Measurements from ENCODE around the gene ESRRB.

Gene ESRRB

GRCh38 chr14:76352639-76353281, 23.2 kb upstream of the ESRRB start:
- DNase-seq (ENCODE audit: low read depth in 2 of 2), result peak; percentile 36 to 51

- no peak for DNase-seq (ENCODE audit: low read depth in 2 of 2)
Measured at GRCh38 chr14:76354310-76354709, 21.6 kb upstream of the ESRRB start.

GRCh38 chr14:76355771-76356170, 20.2 kb upstream of the ESRRB start:
- no peak for DNase-seq (ENCODE audit: low read depth in 2 of 2)

GRCh38 chr14:76371066-76371465, 4.9 kb upstream of the ESRRB start:
- no peak for DNase-seq (ENCODE audit: low read depth in 2 of 2)

GRCh38 chr14:76373456-76373855, 2.5 kb upstream of the ESRRB start:
- DNase-seq (ENCODE audit: low read depth in 2 of 2), result no peak

- DNase-seq (ENCODE audit: low read depth in 2 of 2), result no peak
Measured at GRCh38 chr14:76375484-76375883, 453 bp upstream of the ESRRB start.

- DNase-seq (ENCODE audit: low read depth in 2 of 2), result no peak
Measured at GRCh38 chr14:76376409-76376877, 506 bp downstream of the ESRRB start.

GRCh38 chr14:76376878-76377734, 1.2 kb downstream of the ESRRB start:
- DNase-seq (ENCODE audit: low read depth in 2 of 2), result no peak

- DNase-seq (ENCODE audit: low read depth in 2 of 2), result no peak
Measured at GRCh38 chr14:76377735-76378074, 1.8 kb downstream of the ESRRB start.

GRCh38 chr14:76380991-76381390, 5.1 kb downstream of the ESRRB start:
- DNase-seq (ENCODE audit: low read depth in 2 of 2), result no peak

- DNase-seq (ENCODE audit: low read depth in 2 of 2), result no peak
Measured at GRCh38 chr14:76381817-76382494, 6.0 kb downstream of the ESRRB start.

GRCh38 chr14:76382495-76382832, 6.5 kb downstream of the ESRRB start:
- DNase-seq (ENCODE audit: low read depth in 2 of 2), result no peak

- DNase-seq (ENCODE audit: low read depth in 2 of 2), result no peak
Measured at GRCh38 chr14:76385435-76385834, 9.5 kb downstream of the ESRRB start.

GRCh38 chr14:76386944-76387782, 11.2 kb downstream of the ESRRB start:
- peak; percentile 44 to 61 for DNase-seq (ENCODE audit: low read depth in 2 of 2)

- no peak for DNase-seq (ENCODE audit: low read depth in 2 of 2)
Measured at GRCh38 chr14:76389841-76390240, 13.9 kb downstream of the ESRRB start.

- DNase-seq (ENCODE audit: low read depth in 2 of 2), result no peak
Measured at GRCh38 chr14:76390621-76391020, 14.7 kb downstream of the ESRRB start.

GRCh38 chr14:76391981-76392690, 16.2 kb downstream of the ESRRB start:
- no peak for DNase-seq (ENCODE audit: low read depth in 2 of 2)

GRCh38 chr14:76394569-76394968, 18.6 kb downstream of the ESRRB start:
- DNase-seq (ENCODE audit: low read depth in 2 of 2), result no peak

- no peak for DNase-seq (ENCODE audit: low read depth in 2 of 2)
Measured at GRCh38 chr14:76395161-76395560, 19.2 kb downstream of the ESRRB start.

- no peak for DNase-seq (ENCODE audit: low read depth in 2 of 2)
Measured at GRCh38 chr14:76396714-76397187, 20.8 kb downstream of the ESRRB start.

GRCh38 chr14:76405627-76406026, 29.7 kb downstream of the ESRRB start:
- DNase-seq (ENCODE audit: low read depth in 2 of 2), result no peak
